Activated T-helper 17 cell treated with anti-CD3 and anti-CD28 coated beads, Interleukin-2, amount 50 U/mL, for 72 hours (primary cell): ENCODE data around the gene GPC1. TPM values are rescaled to one million over a fixed set of nuclear protein-coding genes. Genes with fewer than 3 reads are reported as not detected.

Experiments used
- ATAC-seq: fragments of 150-1000 bp; cut with Tn5 transposase; replicated peaks from 2 replicates; pipeline ENCODE4 v1.10.0; 2021; ENCODE audit warnings: mild to moderate bottlenecking, moderate library complexity
- H3K27ac Mint-ChIP-seq: one replicate; pipeline ENCODE4 v1.8.0; 2022; ENCODE audit warnings: mixed read lengths
- H3K27me3 Mint-ChIP-seq: one replicate; pipeline ENCODE4 v1.8.0; 2022; ENCODE audit warnings: mixed read lengths
- H3K36me3 Mint-ChIP-seq: one replicate; pipeline ENCODE4 v1.8.0; 2022; ENCODE audit warnings: low read depth, mild to moderate bottlenecking, mixed read lengths
- H3K4me1 Mint-ChIP-seq: one replicate; pipeline ENCODE4 v1.8.0; 2022; ENCODE audit warnings: mixed read lengths
- H3K4me3 Mint-ChIP-seq: one replicate; pipeline ENCODE4 v1.8.0; 2022; ENCODE audit warnings: mild to moderate bottlenecking, mixed read lengths
- H3K9me3 Mint-ChIP-seq: one replicate; pipeline ENCODE4 v1.8.0; 2022; ENCODE audit warnings: mixed read lengths
- total RNA-seq, 2 donors: library from RNA; stranded (reverse); gene quantifications; one replicate each; pipeline ENCODE4 v1.2.3, GENCODE V29; 2022

The GPC1 gene
- total RNA-seq, 2 donors from 2014 or later: 4.0 to 4.6 TPM

DNA sequence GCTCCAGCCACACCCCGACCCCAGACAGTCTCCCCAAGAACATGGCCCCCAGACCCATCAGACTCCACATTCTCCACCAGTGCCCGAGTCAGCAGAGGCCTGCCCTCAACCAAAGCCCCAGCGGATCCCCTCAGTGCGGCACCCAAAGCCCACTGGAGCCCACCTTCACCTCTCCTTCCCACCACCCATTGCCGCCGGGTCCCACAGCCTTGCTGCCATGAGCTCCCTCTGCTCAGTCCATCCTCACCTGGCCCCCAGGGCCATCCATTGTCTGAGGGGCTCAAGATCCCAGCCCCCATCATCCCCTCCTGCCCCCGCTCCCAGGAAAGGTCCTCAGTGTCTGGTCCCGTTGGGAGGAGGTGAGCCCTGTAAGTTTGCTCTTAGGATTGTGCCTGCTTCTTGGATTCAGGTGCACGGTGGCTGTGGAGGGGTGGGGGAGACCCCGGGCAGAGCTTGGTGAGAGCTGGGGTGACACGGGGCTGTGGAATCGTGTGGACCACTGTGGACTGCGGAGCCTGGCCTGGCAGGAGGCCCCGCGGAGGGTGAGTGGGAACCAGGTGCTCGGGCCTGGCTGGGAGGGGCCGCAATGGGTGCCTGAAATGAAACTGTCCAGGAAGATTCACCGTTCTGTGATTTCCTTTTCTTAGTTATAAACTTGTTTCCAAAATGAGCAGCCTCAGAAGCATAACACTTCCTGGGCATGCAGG, 32.7 kb upstream of the GPC1 start:
- no peaks in the 10 kb centered on the region for H3K9me3 Mint-ChIP-seq
- peak overlapping the region; percentile 75 for H3K4me3 Mint-ChIP-seq
- H3K27me3 Mint-ChIP-seq: no peaks in the 10 kb centered on the region
- no peaks in the 10 kb centered on the region for H3K36me3 Mint-ChIP-seq
- H3K4me1 Mint-ChIP-seq: peaks cover 6% of the 10 kb centered on the region
- peak overlapping the region; percentile 72 for H3K27ac Mint-ChIP-seq
- ATAC-seq: peak; percentile 62

- Mint-ChIP-seq H3K27me3 (no peaks in the 10 kb centered on the region), H3K36me3 (no peaks in the 10 kb centered on the region), H3K9me3 (no peaks in the 10 kb centered on the region), H3K27ac (peak overlapping the region; percentile 72), H3K4me1 (peaks cover 6% of the 10 kb centered on the region), H3K4me3 (peak overlapping the region; percentile 75)
- ATAC-seq: peak; percentile 71
These were observed 31.9 kb upstream of the GPC1 start for GRCh38 chr2:240403396-240404104.

- Mint-ChIP-seq H3K27ac (no peak overlapping the region), H3K4me1 (peaks cover 6% of the 10 kb centered on the region), H3K9me3 (no peaks in the 10 kb centered on the region), H3K36me3 (no peaks in the 10 kb centered on the region), H3K4me3 (peak overlapping the region; percentile 75), H3K27me3 (no peaks in the 10 kb centered on the region)
- ATAC-seq: no peak
These were observed 31.1 kb upstream of the GPC1 start for GRCh38 chr2:240404174-240404852.

- H3K27me3 Mint-ChIP-seq: no peaks in the 10 kb centered on the region
These were observed 30.3 kb upstream of the GPC1 start for GRCh38 chr2:240405133-240405532.

GRCh38 chr2:240405684-240406313, 29.7 kb upstream of the GPC1 start:
- ATAC-seq: no peak
- Mint-ChIP-seq H3K4me3 (no peak overlapping the region), H3K4me1 (peaks cover 6% of the 10 kb centered on the region), H3K36me3 (no peaks in the 10 kb centered on the region), H3K27me3 (no peaks in the 10 kb centered on the region), H3K9me3 (no peaks in the 10 kb centered on the region), H3K27ac (no peak overlapping the region)

More at GRCh38 chr2:240405133-240405532, 30.3 kb upstream of the GPC1 start:
- ATAC-seq: no peak
- Mint-ChIP-seq H3K36me3 (no peaks in the 10 kb centered on the region), H3K4me1 (peaks cover 6% of the 10 kb centered on the region), H3K4me3 (no peak overlapping the region), H3K27ac (no peak overlapping the region), H3K9me3 (no peaks in the 10 kb centered on the region)

DNA sequence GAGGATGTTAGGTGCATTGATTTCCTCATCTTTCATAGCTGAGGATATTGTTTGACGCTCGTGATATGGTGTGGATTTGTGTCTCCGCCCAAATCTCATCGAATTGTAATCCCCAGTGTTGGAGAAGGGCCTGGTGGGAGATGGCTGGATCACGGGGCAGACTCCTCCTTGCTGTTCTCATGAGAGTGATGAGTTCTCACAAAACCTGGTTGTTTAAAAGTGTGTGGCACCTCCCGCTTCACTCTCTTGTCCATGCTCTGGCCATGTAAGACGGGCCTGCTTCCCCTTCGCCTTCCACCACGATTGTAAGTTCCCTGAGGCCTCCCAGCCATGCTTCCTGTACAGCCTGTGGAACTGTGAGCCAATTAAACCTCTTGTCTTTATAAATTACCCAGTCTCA, 28.4 kb upstream of the GPC1 start:
- Mint-ChIP-seq H3K4me3 (no peak overlapping the region), H3K4me1 (peaks cover 6% of the 10 kb centered on the region), H3K9me3 (no peaks in the 10 kb centered on the region), H3K27ac (no peak overlapping the region), H3K36me3 (no peaks in the 10 kb centered on the region), H3K27me3 (no peaks in the 10 kb centered on the region)
- ATAC-seq: no peak

GRCh38 chr2:240410004-240410403, 25.5 kb upstream of the GPC1 start:
- no peaks in the 10 kb centered on the region for H3K36me3 Mint-ChIP-seq
- no peaks in the 10 kb centered on the region for H3K9me3 Mint-ChIP-seq
- ATAC-seq: no peak
- no peak overlapping the region for H3K27ac Mint-ChIP-seq
- H3K4me3 Mint-ChIP-seq: no peak overlapping the region
- H3K27me3 Mint-ChIP-seq: no peaks in the 10 kb centered on the region
- H3K4me1 Mint-ChIP-seq: no peaks in the 10 kb centered on the region

- H3K4me1 Mint-ChIP-seq: no peaks in the 10 kb centered on the region
These were observed 24.7 kb upstream of the GPC1 start for GRCh38 chr2:240410808-240411207.

GRCh38 chr2:240411261-240412160, 24.0 kb upstream of the GPC1 start:
- no peak overlapping the region for H3K27ac Mint-ChIP-seq
- no peak overlapping the region for H3K4me3 Mint-ChIP-seq
- no peaks in the 10 kb centered on the region for H3K36me3 Mint-ChIP-seq
- H3K27me3 Mint-ChIP-seq: no peaks in the 10 kb centered on the region
- H3K4me1 Mint-ChIP-seq: no peaks in the 10 kb centered on the region
- ATAC-seq: no peak
- H3K9me3 Mint-ChIP-seq: no peaks in the 10 kb centered on the region

More at GRCh38 chr2:240410808-240411207, 24.7 kb upstream of the GPC1 start:
- Mint-ChIP-seq H3K9me3 (no peaks in the 10 kb centered on the region), H3K27ac (no peak overlapping the region), H3K27me3 (no peaks in the 10 kb centered on the region), H3K4me3 (no peak overlapping the region), H3K36me3 (no peaks in the 10 kb centered on the region)
- ATAC-seq: no peak

DNA sequence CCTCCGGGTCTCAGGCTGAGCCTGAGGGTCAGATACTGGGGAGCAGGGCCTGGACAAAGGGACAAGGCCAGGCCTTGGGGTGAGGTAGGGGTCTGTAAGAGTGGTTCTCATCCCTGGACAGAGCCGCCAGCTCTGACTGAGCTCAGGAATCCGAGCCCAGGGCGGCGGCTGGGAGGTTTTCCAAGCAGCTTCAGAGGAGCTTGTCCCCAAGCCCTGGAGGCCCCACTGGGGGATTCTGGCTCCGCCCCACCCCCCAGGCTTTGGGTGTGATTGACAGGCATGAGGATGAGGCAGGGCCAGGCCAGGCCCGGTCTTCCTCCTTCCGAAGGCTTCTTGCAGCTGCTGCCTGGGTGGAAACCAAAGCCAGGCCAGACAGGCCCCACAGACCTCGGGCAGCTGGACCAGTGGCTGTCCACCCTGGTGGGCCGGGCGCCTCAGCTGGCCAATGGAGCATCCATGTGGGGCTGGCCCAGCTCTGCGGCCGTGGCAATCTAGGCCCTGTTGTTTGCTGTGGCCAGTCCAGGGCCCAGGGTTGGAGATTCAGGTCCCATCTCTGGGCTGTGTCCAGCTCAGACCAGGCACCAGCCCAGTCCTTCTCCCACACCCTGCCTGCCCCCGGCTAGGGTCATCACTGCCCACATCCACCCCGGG, 23.1 kb upstream of the GPC1 start:
- ATAC-seq: no peak
- no peaks in the 10 kb centered on the region for H3K4me1 Mint-ChIP-seq
- no peaks in the 10 kb centered on the region for H3K9me3 Mint-ChIP-seq
- no peak overlapping the region for H3K27ac Mint-ChIP-seq
- H3K4me3 Mint-ChIP-seq: no peak overlapping the region
- H3K36me3 Mint-ChIP-seq: no peaks in the 10 kb centered on the region
- no peaks in the 10 kb centered on the region for H3K27me3 Mint-ChIP-seq

- ATAC-seq: no peak
- Mint-ChIP-seq H3K9me3 (peaks cover under 1% of the 10 kb centered on the region), H3K27ac (no peak overlapping the region), H3K4me3 (no peak overlapping the region), H3K27me3 (no peaks in the 10 kb centered on the region), H3K36me3 (no peaks in the 10 kb centered on the region), H3K4me1 (no peaks in the 10 kb centered on the region)
These were observed 22.3 kb upstream of the GPC1 start for GRCh38 chr2:240412975-240413812.

DNA sequence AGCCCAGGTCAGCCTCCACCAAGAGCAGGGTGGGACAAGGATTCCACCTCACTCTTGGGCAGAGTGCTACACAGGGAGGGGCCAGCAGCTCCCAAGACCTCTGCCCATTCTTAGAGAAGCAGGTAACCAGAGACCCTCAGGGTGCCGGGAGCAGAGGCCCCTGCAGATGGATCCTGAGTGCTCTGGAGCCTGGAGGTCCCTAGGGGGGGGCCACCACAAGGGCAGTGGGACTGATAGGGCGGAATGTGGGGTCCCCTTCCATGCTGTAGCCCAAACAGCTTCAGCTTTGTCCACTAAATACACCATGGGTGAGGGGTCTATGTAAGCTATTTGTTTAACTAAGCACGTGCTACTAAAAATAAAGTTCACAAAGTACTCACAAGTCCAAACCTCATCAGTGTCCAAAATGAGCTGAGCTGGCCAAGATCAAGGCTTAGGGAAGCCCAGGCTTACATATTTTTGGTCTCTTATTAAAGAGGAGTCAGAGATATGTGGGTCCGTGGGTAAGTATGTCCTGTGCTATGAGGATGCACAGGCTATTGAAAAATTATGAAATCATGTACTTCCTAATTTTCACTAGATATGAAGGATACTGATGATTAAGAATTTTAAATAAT, 21.5 kb upstream of the GPC1 start:
- Mint-ChIP-seq H3K4me3 (no peak overlapping the region), H3K9me3 (peaks cover 6% of the 10 kb centered on the region), H3K27me3 (no peaks in the 10 kb centered on the region), H3K4me1 (no peaks in the 10 kb centered on the region), H3K36me3 (no peaks in the 10 kb centered on the region), H3K27ac (no peak overlapping the region)
- ATAC-seq: no peak
